GM19193 (cell line): ENCODE measurements around the gene ZNF511.

Source experiments
- POLR2A ChIP-seq: IDR thresholded peaks from 4 replicates; pipeline ENCODE4 v1.6.1; 2011; ENCODE audit not compliant: insufficient read depth, insufficient read length; ENCODE audit errors: extremely low read depth

The ZNF511 gene

GRCh38 chr10:133347710-133348517 lies 39.2 kb downstream of the ZNF511 start:
- no peak for TF ChIP-seq POLR2A

GRCh38 chr10:133349160-133349568 lies 40.5 kb downstream of the ZNF511 start:
- peak; percentile 43 for TF ChIP-seq POLR2A

GRCh38 chr10:133349577-133350011 lies 40.9 kb downstream of the ZNF511 start:
- TF ChIP-seq POLR2A, result no peak

GRCh38 chr10:133350283-133350949 lies 41.7 kb downstream of the ZNF511 start:
- peak; percentile 20 for TF ChIP-seq POLR2A

- no peak for TF ChIP-seq POLR2A
These were observed 42.2 kb downstream of the ZNF511 start for GRCh38 chr10:133350950-133351329.

GRCh38 chr10:133351408-133352318 lies 42.9 kb downstream of the ZNF511 start:
- TF ChIP-seq POLR2A, result no peak

- TF ChIP-seq POLR2A, result no peak
These were observed 44.7 kb downstream of the ZNF511 start for GRCh38 chr10:133353202-133353959.

- TF ChIP-seq POLR2A, result no peak
These were observed 45.4 kb downstream of the ZNF511 start for GRCh38 chr10:133353988-133354605.

- TF ChIP-seq POLR2A, result no peak
These were observed 46.0 kb downstream of the ZNF511 start for GRCh38 chr10:133354672-133355240.

- TF ChIP-seq POLR2A, result no peak
These were observed 46.6 kb downstream of the ZNF511 start for GRCh38 chr10:133355266-133355665.

- TF ChIP-seq POLR2A, result no peak
These were observed 47.3 kb downstream of the ZNF511 start for GRCh38 chr10:133355991-133356390.

- TF ChIP-seq POLR2A, result no peak
These were observed 48.0 kb downstream of the ZNF511 start for GRCh38 chr10:133356549-133357284.
